GM13976 (cell line): ENCODE results near the gene VTI1A.

Experiments
- DNase-seq: peaks from one replicate; pipeline ENCODE4 v3.0.0; 2012; ENCODE audit warnings: low spot score
- in situ Hi-C: fragments of 300-500 bp; cut with MboI; formaldehyde crosslinking; loops from one replicate; pipeline ENCODE4 v1.12.0; 2022; ENCODE audit warnings: low sequenced_read_pairs, mixed read lengths, inconsistent platforms; ENCODE audit not compliant: unreplicated experiment
- TF ChIP-seq, protein P1 (sequence below): IDR thresholded peaks from 2 replicates; pipeline ENCODE4 v1.5.1; 2012; ENCODE audit warnings: borderline replicate concordance, mild to moderate bottlenecking; ENCODE audit not compliant: insufficient read depth; ENCODE audit errors: extremely low read depth, missing control alignments, control extremely low read depth

VTI1A gene

DNA sequence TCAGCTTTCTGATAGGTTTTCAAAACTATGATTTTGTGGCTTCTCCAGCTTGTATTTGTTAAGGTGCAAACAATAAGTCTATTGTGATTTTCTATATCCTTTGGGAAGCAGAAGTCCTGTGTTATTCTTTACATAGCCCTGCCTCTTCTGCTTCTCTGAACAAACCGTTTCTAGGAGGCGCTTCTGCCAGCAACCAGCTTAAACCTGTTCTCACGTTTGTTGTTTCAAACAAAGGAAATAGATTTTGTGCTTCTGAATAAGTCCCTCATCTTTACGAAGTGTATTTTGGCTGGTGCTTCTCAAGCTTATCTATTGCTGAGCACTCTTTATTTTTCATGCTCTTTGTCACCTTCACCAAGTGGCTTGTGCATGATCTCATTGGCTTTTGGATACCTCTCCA lies 61.0 kb downstream of the VTI1A start:
- in situ Hi-C loops, result no loop called here
- TF ChIP-seq, protein P1, sequence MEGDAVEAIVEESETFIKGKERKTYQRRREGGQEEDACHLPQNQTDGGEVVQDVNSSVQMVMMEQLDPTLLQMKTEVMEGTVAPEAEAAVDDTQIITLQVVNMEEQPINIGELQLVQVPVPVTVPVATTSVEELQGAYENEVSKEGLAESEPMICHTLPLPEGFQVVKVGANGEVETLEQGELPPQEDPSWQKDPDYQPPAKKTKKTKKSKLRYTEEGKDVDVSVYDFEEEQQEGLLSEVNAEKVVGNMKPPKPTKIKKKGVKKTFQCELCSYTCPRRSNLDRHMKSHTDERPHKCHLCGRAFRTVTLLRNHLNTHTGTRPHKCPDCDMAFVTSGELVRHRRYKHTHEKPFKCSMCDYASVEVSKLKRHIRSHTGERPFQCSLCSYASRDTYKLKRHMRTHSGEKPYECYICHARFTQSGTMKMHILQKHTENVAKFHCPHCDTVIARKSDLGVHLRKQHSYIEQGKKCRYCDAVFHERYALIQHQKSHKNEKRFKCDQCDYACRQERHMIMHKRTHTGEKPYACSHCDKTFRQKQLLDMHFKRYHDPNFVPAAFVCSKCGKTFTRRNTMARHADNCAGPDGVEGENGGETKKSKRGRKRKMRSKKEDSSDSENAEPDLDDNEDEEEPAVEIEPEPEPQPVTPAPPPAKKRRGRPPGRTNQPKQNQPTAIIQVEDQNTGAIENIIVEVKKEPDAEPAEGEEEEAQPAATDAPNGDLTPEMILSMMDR, result no peak
- DNase-seq, result no peak

- DNase-seq, result no peak
- in situ Hi-C loops, result no loop called here
- TF ChIP-seq, protein P1, result no peak
Measured at GRCh38 chr10:112509558-112510291, 62.7 kb downstream of the VTI1A start.

DNA sequence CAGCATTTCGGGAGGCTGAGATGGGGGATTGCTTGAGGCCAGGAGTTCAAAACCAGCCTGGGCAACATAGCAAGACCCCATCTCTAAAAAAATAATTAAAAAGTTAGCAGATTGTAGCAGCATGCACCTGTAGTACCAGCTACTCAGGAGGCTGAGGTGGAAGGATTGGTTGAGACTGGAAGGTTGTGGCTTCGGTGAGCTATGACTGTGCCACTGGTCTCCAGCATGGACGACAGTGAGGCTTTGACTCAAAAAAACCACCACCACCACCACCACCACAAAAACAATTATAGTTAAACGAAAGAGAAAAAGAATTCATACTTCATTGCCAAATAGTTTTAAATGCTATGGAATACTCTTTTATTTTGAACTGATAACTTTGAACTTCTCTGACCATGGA lies 63.4 kb downstream of the VTI1A start:
- in situ Hi-C loops, result no loop called here
- DNase-seq, result no peak
- TF ChIP-seq, protein P1, result no peak

- in situ Hi-C loops, result no loop called here
- TF ChIP-seq, protein P1, result no peak
- no peak for DNase-seq
Measured at GRCh38 chr10:112512294-112512693, 65.3 kb downstream of the VTI1A start.

GRCh38 chr10:112515126-112515525 lies 68.1 kb downstream of the VTI1A start:
- TF ChIP-seq, protein P1, result no peak
- DNase-seq, result no peak
- in situ Hi-C loops, result no loop called here

GRCh38 chr10:112515852-112516251 lies 68.8 kb downstream of the VTI1A start:
- in situ Hi-C loops, result no loop called here
- no peak for DNase-seq
- TF ChIP-seq, protein P1, result no peak
